Mammary epithelial cell (primary cell): ENCODE results near the gene ERI3.

Experiments
- CTCF ChIP-seq, 2 donors: IDR thresholded peaks in 1 of 2; conservative IDR thresholded peaks in 1 of 2; 2 replicates each; pipeline ENCODE4 v1.5.1; 2011 to 2012; ENCODE audit warnings: inconsistent platforms in 2 of 2, low read length in 2 of 2, mild to moderate bottlenecking in 2 of 2, control low read depth in 1 of 2, low read depth in 1 of 2; ENCODE audit not compliant: insufficient read depth in 1 of 2; ENCODE audit errors: extremely low read depth in 1 of 2
- EZH2 ChIP-seq: IDR thresholded peaks from 2 replicates; pipeline ENCODE4 v1.6.1; 2012; ENCODE audit warnings: low read length, inconsistent platforms, borderline replicate concordance

GRCh38 chr1:44281962-44282703 lies 72.9 kb downstream of the ERI3 start:
- TF ChIP-seq CTCF (conservative IDR thresholded peaks at IDR 0.05 in 1 of 2, IDR thresholded peaks at IDR 0.05 in 1 of 2; ENCODE audit: extremely low read depth in 1 of 2, insufficient read depth in 1 of 2, low read depth in 1 of 2, low read length in 2 of 2) (no peak), EZH2 (no peak)
